ENCODE data around the gene MYORG. TPM values are rescaled to one million over a fixed set of nuclear protein-coding genes. Genes with fewer than 3 reads are reported as not detected.
"Not testable (repeated sequence)": the region's sequence is repeated elsewhere in the genome, so short reads cannot be mapped to it uniquely, and the experiment has no call there.

MYORG gene
- polyA plus RNA-seq, 4 donors, result 6.7 to 10.2 (median 9.5) TPM

GRCh38 chr9:34370970-34371880, 5.5 kb downstream of the MYORG start:
- DNase-seq (ENCODE audit: low read depth in 4 of 4, low spot score in 2 of 4), result no peak

- no peak for DNase-seq (ENCODE audit: low read depth in 4 of 4, low spot score in 2 of 4)
Measured at GRCh38 chr9:34370335-34370969, 6.2 kb downstream of the MYORG start.

- DNase-seq (ENCODE audit: low read depth in 4 of 4, low spot score in 2 of 4), result no peak
Measured at GRCh38 chr9:34369636-34370035, 7.1 kb downstream of the MYORG start.

GRCh38 chr9:34368796-34369195, 7.9 kb downstream of the MYORG start:
- DNase-seq (ENCODE audit: low read depth in 4 of 4, low spot score in 2 of 4), result not testable (repeated sequence)

GRCh38 chr9:34367751-34368410, 8.8 kb downstream of the MYORG start:
- DNase-seq (ENCODE audit: low read depth in 4 of 4, low spot score in 2 of 4), result not testable (repeated sequence)

GRCh38 chr9:34366365-34366764, 10.3 kb downstream of the MYORG start:
- no peak for DNase-seq (ENCODE audit: low read depth in 4 of 4, low spot score in 2 of 4)

GRCh38 chr9:34365282-34365681, 11.4 kb downstream of the MYORG start:
- DNase-seq (ENCODE audit: low read depth in 4 of 4, low spot score in 2 of 4), result no peak

GRCh38 chr9:34363619-34364351, 12.9 kb downstream of the MYORG start:
- DNase-seq (ENCODE audit: low read depth in 4 of 4, low spot score in 2 of 4), result no peak

- DNase-seq (ENCODE audit: low read depth in 4 of 4, low spot score in 2 of 4), result no peak
Measured at GRCh38 chr9:34362614-34363214, 14.0 kb downstream of the MYORG start.

GRCh38 chr9:34352957-34353356, 23.7 kb downstream of the MYORG start:
- not testable (repeated sequence) for DNase-seq (ENCODE audit: low read depth in 4 of 4, low spot score in 2 of 4)

- not testable (repeated sequence) for DNase-seq (ENCODE audit: low read depth in 4 of 4, low spot score in 2 of 4)
Measured at GRCh38 chr9:34352122-34352652, 24.5 kb downstream of the MYORG start.

GRCh38 chr9:34349324-34349723, 27.4 kb downstream of the MYORG start:
- DNase-seq (ENCODE audit: low read depth in 4 of 4, low spot score in 2 of 4), result no peak

- no peak for DNase-seq (ENCODE audit: low read depth in 4 of 4, low spot score in 2 of 4)
Measured at GRCh38 chr9:34347800-34348158, 28.9 kb downstream of the MYORG start.

- no peak for DNase-seq (ENCODE audit: low read depth in 4 of 4, low spot score in 2 of 4)
Measured at GRCh38 chr9:34346873-34347799, 29.6 kb downstream of the MYORG start.

GRCh38 chr9:34343605-34344004, 33.1 kb downstream of the MYORG start:
- DNase-seq (ENCODE audit: low read depth in 4 of 4, low spot score in 2 of 4), result no peak

- no peak for DNase-seq (ENCODE audit: low read depth in 4 of 4, low spot score in 2 of 4)
Measured at GRCh38 chr9:34343090-34343489, 33.6 kb downstream of the MYORG start.

GRCh38 chr9:34341659-34342295, 34.9 kb downstream of the MYORG start:
- no peak for DNase-seq (ENCODE audit: low read depth in 4 of 4, low spot score in 2 of 4)

- DNase-seq (ENCODE audit: low read depth in 4 of 4, low spot score in 2 of 4), result no peak
Measured at GRCh38 chr9:34338665-34339385, 37.9 kb downstream of the MYORG start.
